Panc1 (cell line): ENCODE measurements around the gene PRLR. TPM values are rescaled to one million over a fixed set of nuclear protein-coding genes. Genes with fewer than 3 reads are reported as not detected.

Experiments
- ATAC-seq: fragments of 200-7000 bp; cut with Tn5 transposase; 2 replicates; pipeline ENCODE4 v1.9.1; 2020; ENCODE audit warnings: mild to moderate bottlenecking, moderate library complexity
- BruUV-seq: library from RNA; stranded (reverse); fragments of 400-500 nt; replicated peaks from 2 replicates; lab custom pipeline; 2021; lab: Mats Ljungman, UMichigan
- CTCF ChIA-PET: fragments of 300-600 bp; sonication (Branson Sonifier 250); formaldehyde crosslinking; loops from one replicate; lab custom pipeline; 2022; ENCODE audit warnings: antibody characterized with exemption; lab: Charles Lee
- POLR2A ChIA-PET: fragments of 300-600 bp; sonication (Branson Sonifier 250); formaldehyde crosslinking; loops from one replicate; lab custom pipeline; 2022; ENCODE audit warnings: antibody characterized with exemption; lab: Charles Lee
- DNase-seq: peaks from one replicate; pipeline ENCODE4 v3.0.0-alpha.2; 2010; ENCODE audit warnings: low read depth, low spot score
- H3K27ac ChIP-seq: 2 replicates; pipeline ENCODE4 v1.5.1; 2011; ENCODE audit warnings: mild to moderate bottlenecking, low read length, inconsistent platforms
- H3K27me3 ChIP-seq: fragments of 200-500 bp; sonication (Bioruptor generic); 2 replicates; pipeline ENCODE4 v1.6.0; 2014; ENCODE audit warnings: low read length, inconsistent platforms; ENCODE audit not compliant: control insufficient read depth, insufficient read depth
- H3K36me3 ChIP-seq: fragments of 200-500 bp; sonication (Bioruptor generic); 2 replicates; pipeline ENCODE4 v1.5.1; 2014; ENCODE audit warnings: inconsistent platforms, mild to moderate bottlenecking, low read length, moderate library complexity; ENCODE audit not compliant: control insufficient read depth, insufficient read depth
- H3K4me1 ChIP-seq: 2 replicates; pipeline ENCODE4 v1.5.1; 2011; ENCODE audit warnings: inconsistent platforms, mild to moderate bottlenecking, low read length, moderate library complexity; ENCODE audit not compliant: control insufficient read depth, insufficient read depth
- H3K4me3 ChIP-seq, 2 experiments: 2 replicates each; pipeline ENCODE4 v1.5.1; 2011 to 2012; ENCODE audit warnings: low read depth in 2 of 2, low read length in 2 of 2, mild to moderate bottlenecking in 2 of 2, inconsistent platforms in 1 of 2, moderate library complexity in 1 of 2
- H3K9me3 ChIP-seq: fragments of 200-500 bp; sonication (Bioruptor generic); 2 replicates; pipeline ENCODE4 v1.5.1; 2014; ENCODE audit warnings: low read depth, mild to moderate bottlenecking, inconsistent platforms, low read length, moderate library complexity; ENCODE audit not compliant: control insufficient read depth, insufficient read depth
- CTCF ChIP-seq: fragments of 450-650 bp; IDR thresholded peaks from 2 replicates; pipeline ENCODE4 v1.5.1; 2017; ENCODE audit warnings: mild to moderate bottlenecking
- POLR2AphosphoS5 ChIP-seq: IDR thresholded peaks from 2 replicates; pipeline ENCODE4 v1.6.1; 2012; ENCODE audit warnings: mild to moderate bottlenecking, low read depth, low read length, moderate library complexity
- REST ChIP-seq, 2 experiments: IDR thresholded peaks; 2 replicates each; pipeline ENCODE4 v1.6.1; 2011 to 2012; ENCODE audit warnings: low read depth in 2 of 2, control low read depth in 1 of 2, low read length in 1 of 2, mild to moderate bottlenecking in 1 of 2, moderate library complexity in 1 of 2; ENCODE audit not compliant: insufficient read depth in 1 of 2
- SIN3A ChIP-seq: IDR thresholded peaks from 2 replicates; pipeline ENCODE4 v1.6.1; 2012; ENCODE audit warnings: low read depth, mild to moderate bottlenecking, low read length, moderate library complexity, borderline replicate concordance; ENCODE audit not compliant: insufficient read depth
- TCF7L2 ChIP-seq: IDR thresholded peaks from 2 replicates; pipeline ENCODE4 v1.6.1; 2011; ENCODE audit warnings: mild to moderate bottlenecking, low read depth, low read length, inconsistent platforms
- in situ Hi-C: cut with HindIII; loops from 2 replicates; pipeline ENCODE4 v1.10.0; 2016; ENCODE audit warnings: low sequenced_read_pairs, low pct_unique_long_range_greater_than_20kb
- intact Hi-C: fragments of 100-400 bp; cut with micrococcal nuclease; formaldehyde crosslinking; loops from one replicate; pipeline ENCODE4 v1.10.0; 2022; ENCODE audit not compliant: unreplicated experiment
- total RNA-seq: library from RNA; stranded (reverse); gene quantifications from one replicate; pipeline ENCODE4 v1.2.1, GENCODE V29; 2021; ENCODE audit not compliant: unreplicated experiment

The PRLR gene
- total RNA-seq, 1 experiment from 2014 or later: 0.46 TPM

- in situ Hi-C loops: no loop called here
- Histone ChIP-seq H3K27ac (no peak overlapping the region), H3K4me1 (no peaks in the 10 kb centered on the region), H3K27me3 (no peaks in the 10 kb centered on the region), H3K9me3 (no peaks in the 10 kb centered on the region), H3K4me3 (no peak overlapping the region), H3K36me3 (no peaks in the 10 kb centered on the region)
- BruUV-seq: no TSS peak
- TF ChIP-seq POLR2AphosphoS5 (no peak), REST (IDR thresholded peaks at IDR 0.05; ENCODE audit: insufficient read depth in 1 of 2, low read depth in 2 of 2, low read length in 1 of 2) (no peak), TCF7L2 (no peak), SIN3A (no peak), CTCF (no peak)
- CTCF ChIA-PET: no interaction called here
- POLR2A ChIA-PET: no interaction called here
- no peak for DNase-seq
- intact Hi-C loops: no loop called here
- no peak for ATAC-seq
These were observed 79.0 kb downstream of the PRLR start for GRCh38 chr5:35151146-35151920.

- ChIA-PET POLR2A (no interaction called here), CTCF (no interaction called here)
- no TSS peak for BruUV-seq
- in situ Hi-C loops (no loop called here), intact Hi-C loops (no loop called here)
- H3K27me3 ChIP-seq: no peaks in the 10 kb centered on the region
- H3K36me3 ChIP-seq: no peaks in the 10 kb centered on the region
- H3K9me3 ChIP-seq: no peaks in the 10 kb centered on the region
- no peak overlapping the region for H3K4me3 ChIP-seq
- H3K4me1 ChIP-seq: no peaks in the 10 kb centered on the region
- TF ChIP-seq REST (IDR thresholded peaks at IDR 0.05; ENCODE audit: insufficient read depth in 1 of 2, low read depth in 2 of 2, low read length in 1 of 2) (no peak), SIN3A (no peak), POLR2AphosphoS5 (no peak), TCF7L2 (no peak), CTCF (no peak)
- DNase-seq (no peak), ATAC-seq (no peak)
- no peak overlapping the region for H3K27ac ChIP-seq
These were observed 81.2 kb downstream of the PRLR start for GRCh38 chr5:35149041-35149440.
